Mesothelial cell of epicardium (in vitro differentiated cells): ENCODE results near the gene ATP6V0D1. TPM values are rescaled to one million over a fixed set of nuclear protein-coding genes. Genes with fewer than 3 reads are reported as not detected.
"Not testable (repeated sequence)": the region's sequence is repeated elsewhere in the genome, so short reads cannot be mapped to it uniquely, and the experiment has no call there.

ENCODE experiments used
- DNase-seq, 2 experiments: peaks; one replicate each; pipeline ENCODE4 v3.0.0; 2021; ENCODE audit warnings: low spot score in 2 of 2; ENCODE audit not compliant: unreplicated experiment in 2 of 2
- H3K27ac Mint-ChIP-seq: 2 replicates; pipeline ENCODE4 v1.8.0; 2021; ENCODE audit warnings: mixed read lengths
- H3K27me3 Mint-ChIP-seq: 2 replicates; pipeline ENCODE4 v1.8.0; 2021; ENCODE audit warnings: low read depth, mixed read lengths
- H3K36me3 Mint-ChIP-seq: 2 replicates; pipeline ENCODE4 v1.8.0; 2021; ENCODE audit warnings: mixed read lengths
- H3K4me1 Mint-ChIP-seq: 2 replicates; pipeline ENCODE4 v1.8.0; 2021; ENCODE audit warnings: mixed read lengths
- H3K4me3 Mint-ChIP-seq: 2 replicates; pipeline ENCODE4 v1.8.0; 2021; ENCODE audit warnings: mild to moderate bottlenecking, moderate library complexity, mixed read lengths
- H3K9me3 Mint-ChIP-seq: 2 replicates; pipeline ENCODE4 v1.8.0; 2021; ENCODE audit warnings: mixed read lengths
- total RNA-seq: library from RNA; stranded (reverse); gene quantifications from 3 replicates; pipeline ENCODE4 v1.2.1, GENCODE V29; 2021
- TF ChIP-seq, protein P1 (sequence below): fragments of 200-600 bp; sonication (generic); IDR thresholded peaks from one replicate; pipeline ENCODE4 v1.5.0; 2021; ENCODE audit warnings: antibody characterized with exemption; ENCODE audit not compliant: unreplicated experiment

The ATP6V0D1 gene
- total RNA-seq, 1 donor from 2014 or later: 53.7 TPM

DNA sequence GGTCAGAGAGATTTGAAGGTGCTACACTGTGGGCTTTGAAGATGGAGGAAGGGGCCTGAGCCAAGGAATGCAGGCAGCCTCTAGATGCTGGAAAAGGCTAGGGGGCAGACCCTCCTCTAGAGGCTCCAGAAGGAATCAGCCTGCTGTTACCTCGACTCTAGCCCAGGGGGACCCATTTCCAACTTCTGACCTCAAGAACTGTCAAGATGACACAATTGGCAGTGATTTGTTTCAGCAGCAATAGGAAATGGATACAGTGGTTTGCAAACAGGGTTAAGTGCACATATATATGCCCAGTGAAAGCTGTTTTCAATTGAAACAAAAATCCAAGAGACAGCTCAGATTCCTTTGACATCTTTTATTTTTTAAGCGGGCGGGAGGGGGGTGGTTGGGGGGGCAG, 61.0 kb downstream of the ATP6V0D1 start:
- Mint-ChIP-seq H3K27ac (no peak overlapping the region), H3K36me3 (no peaks in the 10 kb centered on the region), H3K4me3 (no peak overlapping the region), H3K4me1 (peaks cover 32% of the 10 kb centered on the region), H3K27me3 (peaks cover 9% of the 10 kb centered on the region), H3K9me3 (no peaks in the 10 kb centered on the region)
- no peak for DNase-seq
- TF ChIP-seq, protein P1, sequence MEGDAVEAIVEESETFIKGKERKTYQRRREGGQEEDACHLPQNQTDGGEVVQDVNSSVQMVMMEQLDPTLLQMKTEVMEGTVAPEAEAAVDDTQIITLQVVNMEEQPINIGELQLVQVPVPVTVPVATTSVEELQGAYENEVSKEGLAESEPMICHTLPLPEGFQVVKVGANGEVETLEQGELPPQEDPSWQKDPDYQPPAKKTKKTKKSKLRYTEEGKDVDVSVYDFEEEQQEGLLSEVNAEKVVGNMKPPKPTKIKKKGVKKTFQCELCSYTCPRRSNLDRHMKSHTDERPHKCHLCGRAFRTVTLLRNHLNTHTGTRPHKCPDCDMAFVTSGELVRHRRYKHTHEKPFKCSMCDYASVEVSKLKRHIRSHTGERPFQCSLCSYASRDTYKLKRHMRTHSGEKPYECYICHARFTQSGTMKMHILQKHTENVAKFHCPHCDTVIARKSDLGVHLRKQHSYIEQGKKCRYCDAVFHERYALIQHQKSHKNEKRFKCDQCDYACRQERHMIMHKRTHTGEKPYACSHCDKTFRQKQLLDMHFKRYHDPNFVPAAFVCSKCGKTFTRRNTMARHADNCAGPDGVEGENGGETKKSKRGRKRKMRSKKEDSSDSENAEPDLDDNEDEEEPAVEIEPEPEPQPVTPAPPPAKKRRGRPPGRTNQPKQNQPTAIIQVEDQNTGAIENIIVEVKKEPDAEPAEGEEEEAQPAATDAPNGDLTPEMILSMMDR: no peak

DNA sequence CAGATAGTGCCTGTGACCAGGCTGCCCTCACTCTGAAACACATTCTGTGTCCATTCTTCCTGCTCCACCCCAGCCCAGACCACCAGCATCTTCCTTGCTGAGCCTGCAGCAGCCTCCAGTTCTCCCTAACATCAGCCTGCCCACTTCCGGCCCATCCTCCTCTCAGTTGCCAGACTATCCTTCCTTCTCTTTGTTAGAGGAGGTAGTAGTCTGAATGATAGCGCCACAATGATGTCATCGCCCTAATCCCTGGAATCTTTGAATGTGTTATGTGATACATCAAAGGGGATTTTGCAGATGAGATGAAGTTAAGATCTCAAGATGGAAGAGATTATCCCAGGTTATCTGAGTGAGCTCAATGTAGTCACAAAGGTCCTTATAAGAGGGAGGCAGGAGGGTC, 61.5 kb downstream of the ATP6V0D1 start:
- Mint-ChIP-seq H3K9me3 (no peaks in the 10 kb centered on the region), H3K27me3 (peaks cover 8% of the 10 kb centered on the region), H3K4me3 (no peak overlapping the region), H3K4me1 (peaks cover 28% of the 10 kb centered on the region), H3K27ac (no peak overlapping the region), H3K36me3 (no peaks in the 10 kb centered on the region)
- TF ChIP-seq, protein P1: no peak
- DNase-seq: no peak

DNA sequence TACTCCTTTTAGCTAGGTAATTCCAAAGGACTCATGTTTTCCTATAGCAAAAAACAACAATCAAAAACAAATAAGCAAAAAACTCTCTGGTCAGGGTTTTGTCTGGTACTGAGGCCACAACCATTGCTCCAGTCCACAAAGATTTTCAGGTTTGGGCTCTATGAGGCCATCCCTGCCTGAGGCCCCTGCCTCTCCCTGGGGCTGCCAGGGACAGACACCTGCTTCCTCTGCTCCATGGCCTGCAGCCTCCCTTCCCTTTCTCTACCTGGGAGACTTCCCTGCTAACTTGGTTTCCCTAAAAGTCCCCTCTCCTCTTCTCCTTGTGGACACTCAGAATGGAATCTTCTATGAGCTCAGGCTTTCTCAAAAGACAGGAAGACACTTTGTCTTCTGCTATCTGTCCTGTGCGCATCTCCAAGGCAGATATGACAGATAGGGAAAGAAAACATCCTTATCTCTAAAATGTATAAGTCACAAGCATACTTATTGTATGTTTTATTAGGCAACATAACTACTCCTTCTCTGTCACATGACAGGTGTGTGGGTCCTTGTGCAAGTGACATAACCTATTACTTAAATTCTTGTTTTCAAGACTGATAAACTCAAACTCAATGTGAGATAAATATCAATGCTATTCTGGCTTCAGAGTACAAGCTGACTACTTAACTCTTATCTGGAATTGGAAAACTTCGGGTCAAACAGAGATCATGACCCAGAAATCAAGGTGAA, 63.5 kb downstream of the ATP6V0D1 start:
- Mint-ChIP-seq H3K4me3 (peak overlapping the region; percentile 47), H3K27me3 (no peaks in the 10 kb centered on the region), H3K9me3 (no peaks in the 10 kb centered on the region), H3K4me1 (peaks cover 17% of the 10 kb centered on the region), H3K27ac (no peak overlapping the region), H3K36me3 (no peaks in the 10 kb centered on the region)
- no peak for DNase-seq
- TF ChIP-seq, protein P1: no peak

DNA sequence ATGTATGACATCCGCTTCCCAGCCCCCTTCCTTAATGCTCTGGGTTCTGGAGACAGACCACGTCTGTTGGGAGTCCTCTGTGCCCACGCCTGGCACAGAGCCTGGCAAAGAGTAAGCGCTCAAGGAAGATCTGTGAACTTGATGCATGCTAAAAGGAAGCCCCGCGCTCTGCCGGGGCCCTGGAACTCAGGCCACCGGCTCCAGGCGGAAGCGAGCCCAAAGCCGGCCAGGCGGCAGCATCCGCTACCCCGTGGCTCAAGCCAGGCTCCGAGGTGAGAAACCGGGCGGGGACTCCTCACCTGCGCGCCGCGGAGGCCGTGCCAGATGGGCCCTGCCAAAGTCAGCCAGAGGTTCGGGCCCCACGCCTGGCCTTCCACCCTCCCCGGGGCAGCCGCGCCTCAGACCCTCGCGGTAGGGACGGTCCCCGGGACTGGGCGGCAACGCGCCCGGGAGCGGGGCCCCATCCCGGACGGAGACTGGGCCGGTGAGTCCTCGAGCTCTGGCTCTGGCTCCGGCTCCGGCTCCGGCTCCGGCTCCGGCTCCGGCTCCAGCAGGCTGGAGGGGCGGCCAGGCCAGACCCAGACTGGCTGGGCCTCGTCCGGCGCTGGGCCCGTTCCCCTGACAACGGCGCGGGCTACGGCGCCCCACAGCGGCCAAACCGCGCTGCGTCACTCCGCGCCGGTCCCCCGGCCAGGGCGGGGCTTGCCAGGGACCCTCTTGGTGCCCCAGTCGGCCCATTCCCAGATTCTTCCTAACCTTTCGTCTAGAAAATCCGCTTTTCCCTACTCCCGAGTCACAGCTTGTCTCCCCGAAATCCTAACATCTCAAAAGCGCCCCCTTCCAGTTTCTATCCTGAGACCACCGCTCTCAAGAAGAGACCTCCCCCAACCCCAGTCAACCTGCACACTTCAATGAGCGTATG, 64.8 kb downstream of the ATP6V0D1 start, which contains the start of gene ZDHHC1:
Gene ZDHHC1, minus strand, starts transcription at position 606 of the 922 bp plus-strand sequence. CDS start 8,702 bp downstream, outside the sequence.
- TF ChIP-seq, protein P1: peak; percentile 41
- peak; percentile 57 to 84 for DNase-seq
- Mint-ChIP-seq H3K27ac (peak within 1 kb of the TSS; percentile 68), H3K4me3 (peak within 1 kb of the TSS; percentile 75), H3K9me3 (no peaks in the 10 kb centered on the region), H3K36me3 (no peaks in the 10 kb centered on the region), H3K27me3 (no peaks in the 10 kb centered on the region), H3K4me1 (peaks cover 21% of the 10 kb centered on the region)

DNA sequence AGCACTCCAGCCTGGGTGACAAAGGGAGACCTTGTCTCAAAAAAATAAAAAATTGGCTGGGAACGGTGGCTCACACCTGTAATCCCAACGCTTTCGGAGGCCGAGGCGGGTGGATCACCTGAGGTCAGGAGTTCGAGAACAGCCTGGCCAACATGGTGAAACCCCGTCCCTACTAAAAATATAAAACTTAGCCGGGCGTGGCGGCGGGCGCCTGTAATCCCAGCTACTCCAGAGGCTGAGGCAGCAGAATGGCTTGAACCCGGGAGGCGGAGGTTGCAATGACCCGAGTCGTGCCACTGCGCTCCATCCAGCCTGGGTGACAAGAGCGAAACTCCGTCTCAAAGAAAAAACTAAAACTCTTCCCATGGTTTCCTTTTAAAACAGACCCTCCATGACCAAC, 65.5 kb downstream of the ATP6V0D1 start:
- Mint-ChIP-seq H3K27ac (peak overlapping the region; percentile 64), H3K4me1 (peaks cover 21% of the 10 kb centered on the region), H3K4me3 (peak overlapping the region; percentile 74)
- H3K9me3 Mint-ChIP-seq, DNase-seq, H3K36me3 Mint-ChIP-seq, H3K27me3 Mint-ChIP-seq: not testable (repeated sequence)
